ACC112 (cell line): ENCODE results near the gene CLASP2.

Source experiments
- H2AFZ ChIP-seq: fragments of 200-600 bp; sonication (generic); one replicate; pipeline ENCODE4 v1.6.0; 2017; ENCODE audit warnings: antibody characterized with exemption, low read length; ENCODE audit not compliant: unreplicated experiment
- H3K27ac ChIP-seq: fragments of 200-600 bp; sonication (generic); 2 replicates; pipeline ENCODE4 v1.5.1; 2014; ENCODE audit warnings: low read depth, mild to moderate bottlenecking, antibody characterized with exemption, low read length, moderate library complexity
- H3K27me3 ChIP-seq: fragments of 200-600 bp; sonication (generic); 2 replicates; pipeline ENCODE4 v1.6.1; 2014; ENCODE audit warnings: mild to moderate bottlenecking, antibody characterized with exemption, low read length, moderate library complexity, mixed read lengths; ENCODE audit not compliant: insufficient read depth
- H3K36me3 ChIP-seq: fragments of 200-600 bp; sonication (generic); 2 replicates; pipeline ENCODE4 v1.6.1; 2016; ENCODE audit warnings: mild to moderate bottlenecking, antibody characterized with exemption, low read length, moderate library complexity, mixed read lengths; ENCODE audit not compliant: insufficient read depth
- H3K4me1 ChIP-seq: fragments of 200-600 bp; sonication (generic); one replicate; pipeline ENCODE4 v1.6.1; 2016; ENCODE audit warnings: low read length, mixed read lengths; ENCODE audit not compliant: insufficient read depth, unreplicated experiment, control insufficient read depth
- H3K4me3 ChIP-seq: fragments of 200-600 bp; sonication (generic); 2 replicates; pipeline ENCODE4 v1.5.1; 2014; ENCODE audit warnings: mild to moderate bottlenecking, low read depth, low read length
- H3K79me2 ChIP-seq: fragments of 200-600 bp; sonication (generic); one replicate; pipeline ENCODE4 v1.6.0; 2016; ENCODE audit warnings: low read length; ENCODE audit not compliant: control insufficient read depth, unreplicated experiment, insufficient read depth

Gene CLASP2

GRCh38 chr3:33523093-33523667, 194.9 kb downstream of the CLASP2 start:
- no peaks in the 10 kb centered on the region for H3K4me1 ChIP-seq
- H2AFZ ChIP-seq: no peak overlapping the region
- no peak overlapping the region for H3K27ac ChIP-seq
- no peak overlapping the region for H3K4me3 ChIP-seq
- H3K79me2 ChIP-seq: no peaks in the 10 kb centered on the region
- H3K27me3 ChIP-seq: no peaks in the 10 kb centered on the region
- peaks cover 29% of the 10 kb centered on the region for H3K36me3 ChIP-seq

GRCh38 chr3:33521736-33522135, 196.3 kb downstream of the CLASP2 start:
- no peak overlapping the region for H3K27ac ChIP-seq
- peaks cover 32% of the 10 kb centered on the region for H3K36me3 ChIP-seq

GRCh38 chr3:33513262-33513863, 204.7 kb downstream of the CLASP2 start:
- Histone ChIP-seq H3K27me3 (no peaks in the 10 kb centered on the region), H3K4me3 (no peak overlapping the region), H3K4me1 (no peaks in the 10 kb centered on the region), H3K79me2 (no peaks in the 10 kb centered on the region), H3K36me3 (peaks cover 32% of the 10 kb centered on the region), H3K27ac (no peak overlapping the region), H2AFZ (no peak overlapping the region)

More at GRCh38 chr3:33521736-33522135, 196.3 kb downstream of the CLASP2 start:
- Histone ChIP-seq H3K4me3 (no peak overlapping the region), H3K79me2 (no peaks in the 10 kb centered on the region), H3K4me1 (no peaks in the 10 kb centered on the region), H3K27me3 (no peaks in the 10 kb centered on the region), H2AFZ (no peak overlapping the region)

GRCh38 chr3:33505027-33505426, 213.0 kb downstream of the CLASP2 start:
- H3K36me3 ChIP-seq: peaks cover 39% of the 10 kb centered on the region
- no peak overlapping the region for H3K27ac ChIP-seq
- no peak overlapping the region for H3K4me3 ChIP-seq
- H3K4me1 ChIP-seq: no peaks in the 10 kb centered on the region
- H3K79me2 ChIP-seq: no peaks in the 10 kb centered on the region
- H2AFZ ChIP-seq: no peak overlapping the region
- no peaks in the 10 kb centered on the region for H3K27me3 ChIP-seq

GRCh38 chr3:33496449-33496848, 221.6 kb downstream of the CLASP2 start:
- Histone ChIP-seq H3K36me3 (peaks cover 20% of the 10 kb centered on the region), H2AFZ (no peak overlapping the region), H3K4me1 (no peaks in the 10 kb centered on the region), H3K27me3 (no peaks in the 10 kb centered on the region), H3K79me2 (no peaks in the 10 kb centered on the region), H3K27ac (no peak overlapping the region), H3K4me3 (no peak overlapping the region)

GRCh38 chr3:33491721-33492120, 226.3 kb downstream of the CLASP2 start:
- H3K79me2 ChIP-seq: no peaks in the 10 kb centered on the region
- H3K4me1 ChIP-seq: no peaks in the 10 kb centered on the region
- H2AFZ ChIP-seq: no peak overlapping the region
- no peaks in the 10 kb centered on the region for H3K27me3 ChIP-seq
- no peaks in the 10 kb centered on the region for H3K36me3 ChIP-seq
- no peak overlapping the region for H3K27ac ChIP-seq
- H3K4me3 ChIP-seq: no peak overlapping the region

GRCh38 chr3:33490641-33491241, 227.3 kb downstream of the CLASP2 start:
- Histone ChIP-seq H2AFZ (no peak overlapping the region), H3K4me1 (no peaks in the 10 kb centered on the region), H3K79me2 (no peaks in the 10 kb centered on the region), H3K27ac (no peak overlapping the region), H3K36me3 (no peaks in the 10 kb centered on the region), H3K27me3 (no peaks in the 10 kb centered on the region), H3K4me3 (no peak overlapping the region)

- Histone ChIP-seq H3K36me3 (no peaks in the 10 kb centered on the region), H3K27ac (no peak overlapping the region), H3K4me3 (no peak overlapping the region), H3K27me3 (no peaks in the 10 kb centered on the region), H3K4me1 (no peaks in the 10 kb centered on the region), H2AFZ (no peak overlapping the region), H3K79me2 (no peaks in the 10 kb centered on the region)
Measured at GRCh38 chr3:33488683-33489082, 229.4 kb downstream of the CLASP2 start.

GRCh38 chr3:33488246-33488645, 229.8 kb downstream of the CLASP2 start:
- no peak overlapping the region for H3K27ac ChIP-seq
- no peaks in the 10 kb centered on the region for H3K27me3 ChIP-seq
- H2AFZ ChIP-seq: no peak overlapping the region
- H3K36me3 ChIP-seq: no peaks in the 10 kb centered on the region
- H3K4me3 ChIP-seq: no peak overlapping the region
- H3K79me2 ChIP-seq: no peaks in the 10 kb centered on the region
- H3K4me1 ChIP-seq: no peaks in the 10 kb centered on the region

GRCh38 chr3:33482111-33482521, 235.9 kb downstream of the CLASP2 start:
- Histone ChIP-seq H3K27me3 (no peaks in the 10 kb centered on the region), H3K4me1 (peaks cover 5% of the 10 kb centered on the region), H3K36me3 (no peaks in the 10 kb centered on the region; the same call in 1 of the 2 replicates), H3K27ac (0 out of 2 replicates have a peak overlapping the region, but pooled peaks have one; percentile 6), H2AFZ (peak overlapping the region; percentile 58), H3K79me2 (no peaks in the 10 kb centered on the region), H3K4me3 (no peak overlapping the region)

GRCh38 chr3:33474896-33475295, 243.2 kb downstream of the CLASP2 start:
- no peak overlapping the region for H2AFZ ChIP-seq
- no peaks in the 10 kb centered on the region for H3K79me2 ChIP-seq
- no peak overlapping the region for H3K4me3 ChIP-seq
- H3K36me3 ChIP-seq: no peaks in the 10 kb centered on the region
- no peaks in the 10 kb centered on the region for H3K4me1 ChIP-seq
- H3K27ac ChIP-seq: no peak overlapping the region
- no peaks in the 10 kb centered on the region for H3K27me3 ChIP-seq
